Measurements from ENCODE around the gene CAVIN2. TPM values are rescaled to one million over a fixed set of nuclear protein-coding genes. Genes with fewer than 3 reads are reported as not detected.

Gene CAVIN2
- total RNA-seq, 1 donor from 2014 or later = not detected

DNA sequence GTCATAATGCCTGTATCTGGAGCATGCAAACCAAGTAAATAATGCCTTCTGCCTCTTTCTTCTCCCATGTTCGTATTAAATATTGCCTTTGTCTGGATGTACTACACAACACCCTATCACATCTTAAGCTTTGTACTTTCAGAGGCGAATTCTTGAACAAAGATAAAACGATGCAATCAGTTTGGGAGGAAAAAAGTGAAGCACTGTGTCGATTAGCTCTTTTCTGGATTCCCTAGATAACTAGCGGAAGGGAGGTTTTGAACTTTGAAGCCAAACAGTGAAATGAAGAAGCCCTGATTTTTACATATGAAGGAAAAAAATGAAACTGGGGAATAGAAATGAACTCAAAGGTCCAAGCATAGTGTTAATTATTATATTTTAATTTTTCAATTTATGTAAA, 44.7 kb downstream of the CAVIN2 start:
- no peak for DNase-seq
- H3K27me3 Mint-ChIP-seq (ENCODE audit: unreplicated experiment) = peaks cover 2% of the 10 kb centered on the region
- H3K4me1 Mint-ChIP-seq (ENCODE audit: low read depth, unreplicated experiment) = no peaks in the 10 kb centered on the region
- no peak overlapping the region for H3K27ac Mint-ChIP-seq (ENCODE audit: unreplicated experiment)
- no peaks in the 10 kb centered on the region for H3K36me3 Mint-ChIP-seq (ENCODE audit: unreplicated experiment)
- peaks cover 2% of the 10 kb centered on the region for H3K9me3 Mint-ChIP-seq (ENCODE audit: unreplicated experiment)
- TF ChIP-seq, protein P1, sequence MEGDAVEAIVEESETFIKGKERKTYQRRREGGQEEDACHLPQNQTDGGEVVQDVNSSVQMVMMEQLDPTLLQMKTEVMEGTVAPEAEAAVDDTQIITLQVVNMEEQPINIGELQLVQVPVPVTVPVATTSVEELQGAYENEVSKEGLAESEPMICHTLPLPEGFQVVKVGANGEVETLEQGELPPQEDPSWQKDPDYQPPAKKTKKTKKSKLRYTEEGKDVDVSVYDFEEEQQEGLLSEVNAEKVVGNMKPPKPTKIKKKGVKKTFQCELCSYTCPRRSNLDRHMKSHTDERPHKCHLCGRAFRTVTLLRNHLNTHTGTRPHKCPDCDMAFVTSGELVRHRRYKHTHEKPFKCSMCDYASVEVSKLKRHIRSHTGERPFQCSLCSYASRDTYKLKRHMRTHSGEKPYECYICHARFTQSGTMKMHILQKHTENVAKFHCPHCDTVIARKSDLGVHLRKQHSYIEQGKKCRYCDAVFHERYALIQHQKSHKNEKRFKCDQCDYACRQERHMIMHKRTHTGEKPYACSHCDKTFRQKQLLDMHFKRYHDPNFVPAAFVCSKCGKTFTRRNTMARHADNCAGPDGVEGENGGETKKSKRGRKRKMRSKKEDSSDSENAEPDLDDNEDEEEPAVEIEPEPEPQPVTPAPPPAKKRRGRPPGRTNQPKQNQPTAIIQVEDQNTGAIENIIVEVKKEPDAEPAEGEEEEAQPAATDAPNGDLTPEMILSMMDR (IDR thresholded peaks at IDR 0.05; ENCODE audit: partially characterized antibody, unreplicated experiment) = no peak
- no peak overlapping the region for H3K4me3 Mint-ChIP-seq (ENCODE audit: unreplicated experiment)

DNA sequence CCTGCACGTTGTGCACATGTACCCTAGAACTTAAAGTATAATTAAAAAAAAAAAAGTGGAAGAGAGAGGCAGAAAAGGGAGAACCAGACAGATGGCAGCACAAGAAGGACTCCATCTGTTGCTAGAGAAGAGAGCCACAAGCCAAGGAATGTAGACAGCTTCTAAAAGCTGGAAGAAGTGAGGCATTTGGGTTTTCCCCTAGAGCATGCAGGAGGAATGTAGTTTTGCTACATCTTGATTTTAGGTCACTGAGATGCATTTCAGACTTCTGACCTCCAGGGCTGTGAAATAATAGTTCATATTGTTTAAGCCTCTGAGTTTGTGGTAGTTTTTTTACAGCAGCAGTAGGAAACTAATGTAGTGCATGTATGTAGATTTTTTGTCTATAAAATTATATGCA, 46.0 kb downstream of the CAVIN2 start:
- H3K27ac Mint-ChIP-seq (ENCODE audit: unreplicated experiment) = no peak overlapping the region

DNA sequence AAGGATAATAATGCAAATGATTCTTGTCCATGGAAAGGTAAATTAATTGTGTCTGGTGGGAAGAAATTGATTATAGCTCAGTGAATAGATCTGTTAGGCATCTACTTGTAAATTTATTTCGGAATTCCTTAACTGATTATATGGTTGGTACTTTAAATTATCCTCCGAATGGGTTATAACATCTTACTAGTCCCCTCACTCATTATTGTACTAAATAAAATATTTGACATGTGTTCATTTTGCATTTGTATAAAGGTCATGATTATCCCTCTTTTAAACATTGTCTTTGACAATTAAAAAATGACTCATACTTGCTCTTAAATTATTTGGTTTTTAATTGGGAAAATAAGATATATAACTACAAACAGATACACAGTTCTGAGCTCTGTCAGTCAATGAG, 47.4 kb downstream of the CAVIN2 start:
- Mint-ChIP-seq H3K4me3 (ENCODE audit: unreplicated experiment) (no peak overlapping the region), H3K9me3 (ENCODE audit: unreplicated experiment) (peaks cover 2% of the 10 kb centered on the region), H3K27ac (ENCODE audit: unreplicated experiment) (no peak overlapping the region), H3K4me1 (ENCODE audit: low read depth, unreplicated experiment) (peaks cover 2% of the 10 kb centered on the region), H3K27me3 (ENCODE audit: unreplicated experiment) (peaks cover 2% of the 10 kb centered on the region), H3K36me3 (ENCODE audit: unreplicated experiment) (no peaks in the 10 kb centered on the region)
- TF ChIP-seq, protein P1 (IDR thresholded peaks at IDR 0.05; ENCODE audit: partially characterized antibody, unreplicated experiment) = no peak
- no peak for DNase-seq

More for the DNA sequence above, 46.0 kb downstream of the CAVIN2 start:
- H3K27me3 Mint-ChIP-seq (ENCODE audit: unreplicated experiment) = peaks cover 2% of the 10 kb centered on the region
- no peak for DNase-seq
- H3K4me3 Mint-ChIP-seq (ENCODE audit: unreplicated experiment) = no peak overlapping the region
- no peaks in the 10 kb centered on the region for H3K36me3 Mint-ChIP-seq (ENCODE audit: unreplicated experiment)
- no peaks in the 10 kb centered on the region for H3K4me1 Mint-ChIP-seq (ENCODE audit: low read depth, unreplicated experiment)
- peaks cover 2% of the 10 kb centered on the region for H3K9me3 Mint-ChIP-seq (ENCODE audit: unreplicated experiment)
- TF ChIP-seq, protein P1 (IDR thresholded peaks at IDR 0.05; ENCODE audit: partially characterized antibody, unreplicated experiment) = no peak

DNA sequence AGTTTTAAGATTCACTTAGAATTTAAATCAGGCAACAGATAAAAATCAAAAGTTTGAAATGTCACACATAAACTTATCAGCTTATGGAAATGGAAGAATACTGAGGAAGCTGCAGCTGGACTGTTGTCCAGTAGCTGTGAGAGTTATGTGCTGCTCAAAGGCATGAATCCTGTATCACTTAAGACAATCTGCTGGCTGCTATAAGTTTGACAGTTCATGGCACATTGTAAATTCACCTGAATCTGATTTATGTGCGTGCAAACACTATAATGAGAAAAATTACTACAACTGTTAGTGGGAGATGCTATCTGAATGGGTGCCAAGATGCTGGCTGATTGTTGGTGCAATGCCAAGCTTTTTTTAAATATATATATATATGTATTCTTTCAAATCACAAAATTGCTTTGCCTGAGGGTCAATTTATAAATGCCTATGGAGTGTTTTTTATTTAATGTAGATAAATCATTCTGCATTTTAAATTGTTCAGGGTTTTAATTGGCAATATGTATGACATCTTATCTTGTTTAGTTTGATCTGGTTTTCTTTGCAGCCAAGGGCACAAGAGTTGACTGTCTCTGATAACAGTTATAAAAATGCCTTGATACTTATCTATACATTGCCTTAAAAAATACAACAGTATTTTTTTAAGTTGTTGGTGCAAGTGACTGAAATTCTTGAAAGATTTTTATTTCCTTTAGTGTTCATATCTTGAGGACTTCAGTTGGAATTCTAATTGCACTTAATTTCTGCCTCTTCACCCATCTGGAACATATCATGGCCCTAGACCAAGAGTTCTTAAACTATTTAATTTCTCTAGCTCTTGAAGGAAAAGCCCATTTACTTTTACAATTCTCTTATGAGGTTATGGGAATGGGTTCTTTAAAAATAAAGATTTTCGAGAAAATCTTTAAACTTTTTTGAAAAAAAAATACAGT, 48.7 kb downstream of the CAVIN2 start:
- Mint-ChIP-seq H3K4me3 (ENCODE audit: unreplicated experiment) (no peak overlapping the region), H3K36me3 (ENCODE audit: unreplicated experiment) (no peaks in the 10 kb centered on the region), H3K9me3 (ENCODE audit: unreplicated experiment) (peaks cover 2% of the 10 kb centered on the region), H3K4me1 (ENCODE audit: low read depth, unreplicated experiment) (peaks cover 7% of the 10 kb centered on the region), H3K27me3 (ENCODE audit: unreplicated experiment) (peaks cover 5% of the 10 kb centered on the region), H3K27ac (ENCODE audit: unreplicated experiment) (no peak overlapping the region)
- TF ChIP-seq, protein P1 (IDR thresholded peaks at IDR 0.05; ENCODE audit: partially characterized antibody, unreplicated experiment) = no peak
- no peak for DNase-seq

DNA sequence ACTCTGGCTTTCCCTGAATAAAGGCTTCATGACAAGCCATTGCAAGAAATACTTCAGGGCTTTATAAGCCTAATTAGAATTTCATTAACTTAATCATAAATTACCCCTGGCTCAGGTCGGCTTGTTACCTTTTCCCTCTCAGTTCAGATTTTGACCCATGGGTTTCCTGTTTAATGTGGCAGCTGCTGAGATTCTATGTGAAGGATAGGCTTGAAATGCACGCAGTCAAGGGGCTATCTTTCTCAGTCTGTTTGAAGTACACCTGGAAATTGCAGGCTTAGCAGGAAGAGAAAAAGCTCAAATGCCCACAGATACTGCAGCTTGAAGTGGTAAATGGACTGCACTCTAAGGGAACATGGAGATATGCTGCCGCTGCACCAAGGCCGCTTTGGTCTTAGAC, 49.4 kb downstream of the CAVIN2 start:
- TF ChIP-seq, protein P1 (IDR thresholded peaks at IDR 0.05; ENCODE audit: partially characterized antibody, unreplicated experiment) = no peak

More for the DNA sequence above, 49.4 kb downstream of the CAVIN2 start:
- H3K36me3 Mint-ChIP-seq (ENCODE audit: unreplicated experiment) = peaks cover 3% of the 10 kb centered on the region
- no peak overlapping the region for H3K4me3 Mint-ChIP-seq (ENCODE audit: unreplicated experiment)
- no peak overlapping the region for H3K27ac Mint-ChIP-seq (ENCODE audit: unreplicated experiment)
- H3K4me1 Mint-ChIP-seq (ENCODE audit: low read depth, unreplicated experiment) = peaks cover 7% of the 10 kb centered on the region
- peaks cover 2% of the 10 kb centered on the region for H3K9me3 Mint-ChIP-seq (ENCODE audit: unreplicated experiment)
- no peak for DNase-seq
- peaks cover 7% of the 10 kb centered on the region for H3K27me3 Mint-ChIP-seq (ENCODE audit: unreplicated experiment)

Measured in glutamatergic neuron (in vitro differentiated cells).